Neural cell (in vitro differentiated cells): Measurements from ENCODE around the gene CHDH. TPM values are rescaled to one million over a fixed set of nuclear protein-coding genes. Genes with fewer than 3 reads are reported as not detected.

Experiments
- H2AFZ ChIP-seq: fragments of 200-600, 300-800 bp; sonication (generic), shearing (Covaris generic); 2 replicates; pipeline ENCODE4 v1.6.0; 2014; ENCODE audit warnings: low read depth, mild to moderate bottlenecking, antibody characterized with exemption, low read length, moderate library complexity
- H3F3A ChIP-seq: fragments of 200-600 bp; shearing (Covaris generic); 2 replicates; pipeline ENCODE4 v1.6.1; 2016; ENCODE audit warnings: mild to moderate bottlenecking, moderate library complexity, mixed read lengths, antibody characterized with exemption, low read length; ENCODE audit not compliant: insufficient read depth, poor library complexity, severe bottlenecking
- H3K27ac ChIP-seq: fragments of 200-600, 300-800 bp; sonication (generic), shearing (Covaris generic); 2 replicates; pipeline ENCODE4 v1.5.1; 2014; ENCODE audit warnings: mild to moderate bottlenecking, low read length, moderate library complexity
- H3K27me3 ChIP-seq: fragments of 300-800, 200-600 bp; sonication (generic), shearing (Covaris generic); 2 replicates; pipeline ENCODE4 v1.6.0; 2014; ENCODE audit warnings: mild to moderate bottlenecking, low read depth, low read length, moderate library complexity; ENCODE audit not compliant: insufficient read depth
- H3K36me3 ChIP-seq: fragments of 300-800, 200-600 bp; sonication (generic), shearing (Covaris generic); 2 replicates; pipeline ENCODE4 v1.5.1; 2014; ENCODE audit warnings: mild to moderate bottlenecking, antibody characterized with exemption, low read length, moderate library complexity; ENCODE audit not compliant: insufficient read depth
- H3K4me2 ChIP-seq: fragments of 300-800, 200-600 bp; sonication (generic), shearing (Covaris generic); 2 replicates; pipeline ENCODE4 v1.6.0; 2014; ENCODE audit warnings: mild to moderate bottlenecking, low read length
- H3K4me3 ChIP-seq: fragments of 300-800, 200-600 bp; sonication (generic), shearing (Covaris generic); 2 replicates; pipeline ENCODE4 v1.5.1; 2014; ENCODE audit warnings: mild to moderate bottlenecking, low read length, moderate library complexity
- H3K79me2 ChIP-seq: fragments of 200-600 bp; shearing (Covaris generic); replicated peaks from 2 replicates; pipeline ENCODE4 v1.6.0; 2014; ENCODE audit warnings: mild to moderate bottlenecking, low read length, moderate library complexity; ENCODE audit not compliant: insufficient read depth
- H3K9ac ChIP-seq: fragments of 300-800, 200-600 bp; sonication (generic), shearing (Covaris generic); 2 replicates; pipeline ENCODE4 v1.6.1; 2016; ENCODE audit warnings: mild to moderate bottlenecking, low read length, mixed read lengths
- H3K9me2 ChIP-seq: fragments of 200-600 bp; shearing (Covaris generic); 2 replicates; pipeline ENCODE4 v1.6.1; 2016; ENCODE audit warnings: mild to moderate bottlenecking, low read length, mixed read lengths; ENCODE audit not compliant: insufficient read depth
- H3K9me3 ChIP-seq: fragments of 200-600, 300-800 bp; sonication (generic), shearing (Covaris generic); 2 replicates; pipeline ENCODE4 v1.6.1; 2016; ENCODE audit warnings: mild to moderate bottlenecking, mixed run types, low read length, moderate library complexity, mixed read lengths
- H4K20me1 ChIP-seq: fragments of 200-600 bp; shearing (Covaris generic); 2 replicates; pipeline ENCODE4 v1.6.1; 2016; ENCODE audit warnings: mild to moderate bottlenecking, mixed run types; ENCODE audit not compliant: insufficient read depth
- CTCF ChIP-seq: fragments of 450-650 bp; IDR thresholded peaks from 2 replicates; pipeline ENCODE4 v1.5.1; 2014; ENCODE audit warnings: antibody characterized with exemption, mild to moderate bottlenecking, moderate library complexity; ENCODE audit not compliant: poor library complexity, severe bottlenecking
- EP300 ChIP-seq: fragments of 450-650 bp; conservative IDR thresholded peaks from 2 replicates; pipeline ENCODE4 v1.6.1; 2014; ENCODE audit warnings: antibody characterized with exemption, mild to moderate bottlenecking, moderate library complexity; ENCODE audit not compliant: poor library complexity, severe bottlenecking
- EZH2 ChIP-seq: fragments of 200-600, 300-800 bp; shearing (Covaris generic), sonication (generic); IDR thresholded peaks from 2 replicates; pipeline ENCODE4 v1.6.1; 2014; ENCODE audit warnings: antibody characterized with exemption, low read length, borderline replicate concordance, mild to moderate bottlenecking; ENCODE audit not compliant: insufficient read depth, poor library complexity, severe bottlenecking
- MXI1 ChIP-seq: fragments of 450-650 bp; conservative IDR thresholded peaks from 2 replicates; pipeline ENCODE4 v1.6.1; 2014; ENCODE audit warnings: antibody characterized with exemption, mild to moderate bottlenecking; ENCODE audit not compliant: poor library complexity, severe bottlenecking
- POLR2AphosphoS5 ChIP-seq: IDR thresholded peaks from 2 replicates; pipeline ENCODE4 v1.6.1; 2012
- RAD21 ChIP-seq: fragments of 450-650 bp; conservative IDR thresholded peaks from 2 replicates; pipeline ENCODE4 v1.6.1; 2014; ENCODE audit warnings: antibody characterized with exemption, mild to moderate bottlenecking, moderate library complexity
- REST ChIP-seq: IDR thresholded peaks from 2 replicates; pipeline ENCODE4 v1.6.1; 2012; ENCODE audit warnings: borderline replicate concordance
- SMC3 ChIP-seq: fragments of 450-650 bp; conservative IDR thresholded peaks from 2 replicates; pipeline ENCODE4 v1.6.1; 2014; ENCODE audit warnings: antibody characterized with exemption, mild to moderate bottlenecking, moderate library complexity; ENCODE audit not compliant: poor library complexity
- TAF1 ChIP-seq: IDR thresholded peaks from 2 replicates; pipeline ENCODE4 v1.6.1; 2012; ENCODE audit warnings: low read depth
- polyA plus RNA-seq: library from polyadenylated mRNA; depleted of rRNA; stranded (reverse); fragments of >200 nt; gene quantifications from 2 replicates; pipeline ENCODE4 v1.2.3, GENCODE V29; 2014

The CHDH gene
- polyA plus RNA-seq, 1 donor from 2014 or later: 0.17 TPM

GRCh38 chr3:53846851-53847155 is 584 bp upstream of the CHDH start:
- Histone ChIP-seq H3K9me2 (no peaks in the 10 kb centered on the region), H3K36me3 (no peaks in the 10 kb centered on the region), H3K4me2 (no peak overlapping the region), H3K9ac (peak overlapping the region; percentile 50), H3K9me3 (no peaks in the 10 kb centered on the region), H3K27me3 (peaks cover 34% of the 10 kb centered on the region), H3K4me3 (peak overlapping the region; percentile 70), H2AFZ (no peak overlapping the region), H4K20me1 (no peaks in the 10 kb centered on the region), H3K79me2 (no peaks in the 10 kb centered on the region), H3F3A (no peaks in the 10 kb centered on the region), H3K27ac (no peak overlapping the region)
- TF ChIP-seq SMC3 (no peak), MXI1 (no peak), TAF1 (no peak), EZH2 (no peak), POLR2AphosphoS5 (no peak), EP300 (no peak), CTCF (no peak), REST (no peak), RAD21 (no peak)

GRCh38 chr3:53845881-53846133 is 412 bp downstream of the CHDH start:
- TF ChIP-seq MXI1 (no peak), RAD21 (no peak), POLR2AphosphoS5 (no peak), CTCF (no peak), TAF1 (no peak), SMC3 (no peak), REST (no peak), EP300 (no peak)
- no peaks in the 10 kb centered on the region for H3K9me3 ChIP-seq
- H3K27ac ChIP-seq: no peak overlapping the region
- no peaks in the 10 kb centered on the region for H3K79me2 ChIP-seq
- H3K4me3 ChIP-seq: peak overlapping the region; percentile 70
- H2AFZ ChIP-seq: no peak overlapping the region
- H3K9me2 ChIP-seq: no peaks in the 10 kb centered on the region
- peak overlapping the region; percentile 51 for H3K4me2 ChIP-seq
- H3K36me3 ChIP-seq: no peaks in the 10 kb centered on the region
- H3K27me3 ChIP-seq: peaks cover 34% of the 10 kb centered on the region
- no peaks in the 10 kb centered on the region for H4K20me1 ChIP-seq
- peak overlapping the region; percentile 50 for H3K9ac ChIP-seq
- no peaks in the 10 kb centered on the region for H3F3A ChIP-seq
